Tibial nerve (tissue), 4 donors: ENCODE data around the gene INO80E. TPM values are rescaled to one million over a fixed set of nuclear protein-coding genes. Genes with fewer than 3 reads are reported as not detected.
"Not testable (repeated sequence)": the region's sequence is repeated elsewhere in the genome, so short reads cannot be mapped to it uniquely, and the experiment has no call there.

Experiments used
- DNase-seq, 2 donors: peaks; one replicate each; pipeline ENCODE4 v3.0.0-alpha.2; 2019; ENCODE audit warnings: low spot score in 2 of 2
- H3K27ac ChIP-seq, 4 donors: fragments of 200-600 bp; sonication (generic) in 3 of 4; one replicate each; pipeline ENCODE4 v1.5.1; 2017 to 2019; ENCODE audit warnings: mild to moderate bottlenecking in 1 of 4
- H3K27me3 ChIP-seq, 2 donors: fragments of 200-600 bp; sonication (generic) in 1 of 2; one replicate each; pipeline versions ENCODE4 v1.5.1 to v1.6.0; 2017 to 2019
- H3K36me3 ChIP-seq, 3 donors: fragments of 200-600 bp; sonication (generic); one replicate each; pipeline ENCODE4 v1.5.1; 2018 to 2019
- H3K4me1 ChIP-seq, 4 donors: fragments of 200-600 bp; sonication (generic) in 3 of 4; one replicate each; pipeline ENCODE4 v1.5.1; 2017 to 2019
- H3K4me3 ChIP-seq, 4 donors: fragments of 200-600 bp; sonication (generic) in 3 of 4; one replicate each; pipeline ENCODE4 v1.5.1; 2017 to 2019; ENCODE audit warnings: mild to moderate bottlenecking in 1 of 4, moderate library complexity in 1 of 4
- H3K9me3 ChIP-seq, 4 donors: fragments of 200-600 bp; sonication (generic) in 3 of 4; one replicate each; pipeline ENCODE4 v1.5.1; 2017 to 2019
- CTCF ChIP-seq, 5 experiments: fragments of 200-600 bp in 3 of 5; fragments of 450-650 bp in 2 of 5; sonication (generic) in 3 of 5; IDR thresholded peaks; one replicate each; pipeline ENCODE4 v1.5.1; 2016 to 2019; ENCODE audit warnings: antibody characterized with exemption in 5 of 5, mild to moderate bottlenecking in 3 of 5, moderate library complexity in 2 of 5
- EP300 ChIP-seq, 2 donors: sonication (generic); formaldehyde crosslinking; IDR thresholded peaks; one replicate each; pipeline ENCODE4 v1.6.1; 2017; ENCODE audit warnings: antibody characterized with exemption in 2 of 2, mild to moderate bottlenecking in 1 of 2
- POLR2A ChIP-seq, 2 donors: fragments of 450-650 bp; IDR thresholded peaks; one replicate each; pipeline ENCODE4 v1.6.1; 2017; ENCODE audit warnings: antibody characterized with exemption in 2 of 2, mild to moderate bottlenecking in 2 of 2, moderate library complexity in 2 of 2
- WGBS, 2 donors: methylation state at CpG; one replicate each; pipeline ENCODE4 v1.1.5; 2018; 5-methylcytosine and 5-hydroxymethylcytosine counted together
- total RNA-seq, 4 donors: library from RNA; depleted of rRNA; stranded (reverse); fragments of >200 nt; gene quantifications; one replicate each; pipeline ENCODE4 v1.1.0, GENCODE V29; 2016

Gene INO80E
- total RNA-seq, 4 donors from 2014 or later, result 36.6 to 60.4 (median 51.6) TPM

GRCh38 chr16:29958756-29959155 lies 37.3 kb upstream of the INO80E start:
- Histone ChIP-seq H3K4me3 (no peak overlapping the region), H3K9me3 (no peaks in the 10 kb centered on the region), H3K27me3 (peaks cover 0 to 7% of the 10 kb centered on the region in 2 donors), H3K27ac (no peak overlapping the region), H3K4me1 (peaks cover 0 to 18% (median 4%) of the 10 kb centered on the region in 4 donors), H3K36me3 (peaks cover 0 to under 1% (median 0%) of the 10 kb centered on the region in 3 donors)
- WGBS, 2 donors, result 84 to 90% methylated on average over 5 of the region's 5 CpGs
- TF ChIP-seq POLR2A (IDR thresholded peaks at IDR 0.05) (no peak), EP300 (IDR thresholded peaks at IDR 0.05) (no peak), CTCF (IDR thresholded peaks at IDR 0.05) (no peak)
- no peak for DNase-seq

GRCh38 chr16:29959293-29959692 lies 36.7 kb upstream of the INO80E start:
- 82 to 85% methylated on average over 9 of the region's 9 CpGs for WGBS, 2 donors
- H3K27me3 ChIP-seq, result peaks cover 0 to 7% of the 10 kb centered on the region in 2 donors
- no peaks in the 10 kb centered on the region for H3K9me3 ChIP-seq
- no peak for TF ChIP-seq EP300 (IDR thresholded peaks at IDR 0.05)
- H3K4me3 ChIP-seq, result no peak overlapping the region
- H3K27ac ChIP-seq, result no peak overlapping the region
- peaks cover 0 to 6% (median 0%) of the 10 kb centered on the region in 3 donors for H3K36me3 ChIP-seq
- peaks cover 0 to 18% (median 4%) of the 10 kb centered on the region in 4 donors for H3K4me1 ChIP-seq
- DNase-seq, result no peak

GRCh38 chr16:29959821-29960220 lies 36.2 kb upstream of the INO80E start:
- H3K9me3 ChIP-seq, DNase-seq, H3K27ac ChIP-seq, H3K27me3 ChIP-seq, H3K4me3 ChIP-seq: not testable (repeated sequence)
- WGBS, 2 donors, result 91% methylated on average over 4 of the region's 4 CpGs
- H3K36me3 ChIP-seq, result peaks cover 0 to 11% (median 0%) of the 10 kb centered on the region in 3 donors
- peaks cover 0 to 18% (median 4%) of the 10 kb centered on the region in 4 donors for H3K4me1 ChIP-seq

GRCh38 chr16:29961127-29961478 lies 34.9 kb upstream of the INO80E start:
- Histone ChIP-seq H3K27me3 (peaks cover 0 to 7% of the 10 kb centered on the region in 2 donors), H3K4me3 (peak overlapping the region; percentile 77 to 93 (median 84)), H3K36me3 (peaks cover 0 to 16% (median 0%) of the 10 kb centered on the region in 3 donors), H3K27ac (peak overlapping the region; percentile 88 to 99 (median 96)), H3K9me3 (no peaks in the 10 kb centered on the region), H3K4me1 (peaks cover 0 to 18% (median 4%) of the 10 kb centered on the region in 4 donors)
- DNase-seq, result no peak
- 59 to 64% methylated on average over 10 of the region's 10 CpGs for WGBS, 2 donors
- no peak for TF ChIP-seq CTCF (IDR thresholded peaks at IDR 0.05)
- TF ChIP-seq POLR2A (IDR thresholded peaks at IDR 0.05), result no peak
- no peak for TF ChIP-seq EP300 (IDR thresholded peaks at IDR 0.05)

- peak within 1 kb of the TSS; percentile 77 to 93 (median 84) for H3K4me3 ChIP-seq
- peaks cover 0 to 6% of the 10 kb centered on the region in 2 donors for H3K27me3 ChIP-seq
- H3K4me1 ChIP-seq, result peaks cover 0 to 18% (median 4%) of the 10 kb centered on the region in 4 donors
- no peaks in the 10 kb centered on the region for H3K9me3 ChIP-seq
- TF ChIP-seq CTCF (IDR thresholded peaks at IDR 0.05) (peak; percentile 35 to 93 (median 48)), POLR2A (IDR thresholded peaks at IDR 0.05) (peak in 1 of 2 donors; percentile 71), EP300 (IDR thresholded peaks at IDR 0.05) (peak in 1 of 2 donors; percentile 73)
- DNase-seq, result peak; percentile 71 to 76
- peaks cover 0 to 16% (median 0%) of the 10 kb centered on the region in 3 donors for H3K36me3 ChIP-seq
- WGBS, 2 donors, result 0 to 1% methylated on average over 39 to 53 of the region's 75 CpGs
- peak within 1 kb of the TSS; percentile 88 to 99 (median 96) for H3K27ac ChIP-seq
These were observed 34.3 kb upstream of the INO80E start, which contains the start of gene TMEM219 for GRCh38 chr16:29961479-29962343. TMEM219 (plus strand) TSS chr16:29962079; CDS start chr16:29963144, 1,065 bp downstream.
